WERI-Rb-1 (cell line): ENCODE data around the gene ADAMTS18.

ENCODE experiments used
- DNase-seq: peaks from one replicate; pipeline ENCODE4 v3.0.0-alpha.2; 2020
- H3K27ac ChIP-seq: fragments of 250-450 bp; sonication (Bioruptor Pico); 2 replicates; pipeline ENCODE4 v1.5.1; 2020; ENCODE audit warnings: mild to moderate bottlenecking, moderate library complexity
- H3K27me3 ChIP-seq: fragments of 250-450 bp; sonication (Bioruptor Pico); 2 replicates; pipeline ENCODE4 v1.5.1; 2021; ENCODE audit warnings: mild to moderate bottlenecking, low read depth, moderate library complexity; ENCODE audit not compliant: insufficient read depth, severe bottlenecking
- H3K36me3 ChIP-seq: fragments of 250-450 bp; sonication (Bioruptor Pico); 2 replicates; pipeline ENCODE4 v1.5.1; 2020; ENCODE audit warnings: mild to moderate bottlenecking, moderate library complexity
- H3K4me3 ChIP-seq: 2 replicates; pipeline ENCODE4 v1.5.1; 2011; ENCODE audit warnings: low read depth, mild to moderate bottlenecking, control low read depth, low read length
- H3K9me3 ChIP-seq: fragments of 250-450 bp; sonication (Bioruptor Pico); 2 replicates; pipeline ENCODE4 v1.5.1; 2021; ENCODE audit warnings: mild to moderate bottlenecking, moderate library complexity; ENCODE audit not compliant: severe bottlenecking
- TF ChIP-seq, protein P1 (sequence below): IDR thresholded peaks from 2 replicates; pipeline ENCODE4 v1.5.1; 2011; ENCODE audit warnings: low read depth, mild to moderate bottlenecking, control low read depth, inconsistent platforms, low read length

Gene ADAMTS18

DNA sequence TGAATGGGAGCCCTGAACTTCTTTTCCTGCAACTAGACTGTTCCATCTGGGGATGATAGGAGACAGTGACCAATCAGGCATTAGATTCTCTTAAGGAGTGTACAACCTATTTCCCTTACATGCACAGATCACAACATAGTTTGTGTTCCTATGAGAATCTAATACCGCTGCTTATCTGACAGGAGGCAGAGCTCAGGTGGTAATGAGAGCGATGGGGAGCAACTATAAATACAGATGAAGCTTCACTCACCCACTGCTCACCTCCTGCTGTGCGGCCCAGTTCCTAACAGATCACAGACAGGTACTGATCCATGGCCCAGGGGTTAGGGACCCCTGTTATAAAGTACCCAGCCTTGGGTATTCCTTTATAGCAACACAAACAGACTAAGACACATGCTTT, 17.4 kb upstream of the ADAMTS18 start:
- TF ChIP-seq, protein P1, sequence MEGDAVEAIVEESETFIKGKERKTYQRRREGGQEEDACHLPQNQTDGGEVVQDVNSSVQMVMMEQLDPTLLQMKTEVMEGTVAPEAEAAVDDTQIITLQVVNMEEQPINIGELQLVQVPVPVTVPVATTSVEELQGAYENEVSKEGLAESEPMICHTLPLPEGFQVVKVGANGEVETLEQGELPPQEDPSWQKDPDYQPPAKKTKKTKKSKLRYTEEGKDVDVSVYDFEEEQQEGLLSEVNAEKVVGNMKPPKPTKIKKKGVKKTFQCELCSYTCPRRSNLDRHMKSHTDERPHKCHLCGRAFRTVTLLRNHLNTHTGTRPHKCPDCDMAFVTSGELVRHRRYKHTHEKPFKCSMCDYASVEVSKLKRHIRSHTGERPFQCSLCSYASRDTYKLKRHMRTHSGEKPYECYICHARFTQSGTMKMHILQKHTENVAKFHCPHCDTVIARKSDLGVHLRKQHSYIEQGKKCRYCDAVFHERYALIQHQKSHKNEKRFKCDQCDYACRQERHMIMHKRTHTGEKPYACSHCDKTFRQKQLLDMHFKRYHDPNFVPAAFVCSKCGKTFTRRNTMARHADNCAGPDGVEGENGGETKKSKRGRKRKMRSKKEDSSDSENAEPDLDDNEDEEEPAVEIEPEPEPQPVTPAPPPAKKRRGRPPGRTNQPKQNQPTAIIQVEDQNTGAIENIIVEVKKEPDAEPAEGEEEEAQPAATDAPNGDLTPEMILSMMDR: no peak
- H3K4me3 ChIP-seq: no peak overlapping the region
- DNase-seq: no peak
- no peaks in the 10 kb centered on the region for H3K27me3 ChIP-seq
- H3K36me3 ChIP-seq: no peaks in the 10 kb centered on the region
- H3K9me3 ChIP-seq: no peaks in the 10 kb centered on the region
- H3K27ac ChIP-seq: no peak overlapping the region

GRCh38 chr16:77450790-77451487, 16.1 kb upstream of the ADAMTS18 start:
- TF ChIP-seq, protein P1: no peak
- Histone ChIP-seq H3K4me3 (no peak overlapping the region), H3K36me3 (no peaks in the 10 kb centered on the region), H3K27me3 (no peaks in the 10 kb centered on the region), H3K9me3 (no peaks in the 10 kb centered on the region), H3K27ac (no peak overlapping the region)
- DNase-seq: no peak

DNA sequence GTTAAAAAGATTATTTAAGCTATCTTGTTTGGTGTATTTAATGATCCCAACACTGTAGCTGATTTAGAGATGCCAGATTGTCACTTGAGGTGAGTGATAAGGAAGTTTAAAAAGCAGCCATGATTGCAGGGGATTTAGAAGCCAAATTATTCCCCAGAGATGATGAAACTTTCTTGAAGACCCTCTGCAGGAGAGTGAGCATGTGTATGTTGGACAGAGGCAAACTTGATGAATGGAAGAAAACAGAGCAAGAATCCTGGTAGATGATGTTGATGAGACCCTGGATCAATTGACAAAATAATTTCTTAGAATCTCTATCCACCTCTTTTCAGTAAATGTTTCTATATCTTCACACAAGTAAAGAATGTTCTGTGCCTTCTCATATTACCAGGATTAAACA, 14.4 kb upstream of the ADAMTS18 start:
- Histone ChIP-seq H3K27me3 (no peaks in the 10 kb centered on the region), H3K4me3 (no peak overlapping the region), H3K36me3 (no peaks in the 10 kb centered on the region), H3K9me3 (no peaks in the 10 kb centered on the region), H3K27ac (no peak overlapping the region)
- DNase-seq: no peak
- TF ChIP-seq, protein P1: no peak

DNA sequence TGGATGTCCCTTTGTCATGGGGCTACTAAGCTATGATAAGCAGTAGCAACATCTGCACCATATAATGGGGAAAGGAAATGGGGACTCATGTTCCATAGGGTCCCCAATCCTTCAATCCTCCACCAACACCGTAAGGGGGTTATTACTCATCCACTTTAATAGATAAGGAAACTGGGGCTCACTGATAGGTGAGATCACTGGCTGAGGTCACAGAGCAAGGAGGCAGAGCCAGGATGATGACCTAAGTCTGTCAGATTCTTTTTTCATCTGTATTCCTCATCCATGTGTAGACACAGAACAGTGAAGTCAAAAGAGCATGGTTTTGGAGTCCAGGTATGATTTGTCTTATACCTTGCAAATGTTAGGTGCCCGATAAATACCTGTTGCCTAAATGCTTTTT, 10.5 kb upstream of the ADAMTS18 start:
- Histone ChIP-seq H3K27ac (no peak overlapping the region), H3K27me3 (no peaks in the 10 kb centered on the region), H3K9me3 (no peaks in the 10 kb centered on the region), H3K36me3 (no peaks in the 10 kb centered on the region), H3K4me3 (no peak overlapping the region)
- no peak for DNase-seq
- TF ChIP-seq, protein P1: no peak

DNA sequence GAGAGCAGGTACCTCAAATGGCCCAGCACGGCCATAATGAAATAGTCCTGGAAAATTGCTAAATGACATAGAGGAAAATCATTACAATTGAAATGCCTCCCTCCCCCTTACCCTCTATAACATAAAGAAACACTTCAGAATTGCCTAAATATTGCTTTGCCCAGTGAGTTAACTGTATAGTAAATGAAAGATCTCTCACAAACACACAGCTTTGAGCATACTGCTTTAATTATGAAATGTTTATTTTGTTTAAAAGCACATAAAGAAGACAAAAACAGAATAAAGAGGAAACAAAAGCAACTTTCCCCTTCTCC, 9.3 kb upstream of the ADAMTS18 start:
- Histone ChIP-seq H3K27ac (no peak overlapping the region), H3K4me3 (no peak overlapping the region), H3K9me3 (no peaks in the 10 kb centered on the region), H3K27me3 (no peaks in the 10 kb centered on the region), H3K36me3 (no peaks in the 10 kb centered on the region)
- DNase-seq: no peak
- TF ChIP-seq, protein P1: no peak
